IMR-90 (cell line): Measurements from ENCODE around the gene PIAS3. TPM values are rescaled to one million over a fixed set of nuclear protein-coding genes. Genes with fewer than 3 reads are reported as not detected.

Experiments
- ATAC-seq: fragments of 200-7000 bp; cut with Tn5 transposase; 2 replicates; pipeline ENCODE4 v1.9.1; 2020; ENCODE audit warnings: low read depth, mild to moderate bottlenecking, moderate library complexity
- BruUV-seq: library from RNA; stranded (reverse); fragments of 400-500 nt; replicated peaks from 2 replicates; lab custom pipeline; 2021; lab: Mats Ljungman, UMichigan
- CTCF ChIA-PET: fragments of 300-600 bp; formaldehyde crosslinking; extraction: SDS; loops from one replicate; lab custom pipeline; 2021; ENCODE audit warnings: antibody characterized with exemption; lab: Yijun Ruan, JAX
- POLR2A ChIA-PET: fragments of 300-600 bp; sonication (Branson Sonifier 250); formaldehyde crosslinking; loops from one replicate; lab custom pipeline; 2022; ENCODE audit warnings: antibody characterized with exemption; ENCODE audit not compliant: unreplicated experiment; lab: Charles Lee
- DNase-seq: peaks from one replicate; pipeline ENCODE4 v3.0.0; 2013
- H2AFZ ChIP-seq: replicated peaks from 2 replicates; pipeline ENCODE3; 2013; ENCODE audit warnings: low read length, mild to moderate bottlenecking; ENCODE audit not compliant: poor library complexity
- H2AK5ac ChIP-seq: 2 replicates; pipeline ENCODE4 v1.6.1; 2013; ENCODE audit warnings: low read depth, low read length, inconsistent platforms
- H2AK9ac ChIP-seq: replicated peaks from 2 replicates; pipeline ENCODE3; 2013; ENCODE audit warnings: mild to moderate bottlenecking, low read depth, low read length, moderate library complexity; ENCODE audit not compliant: poor library complexity
- H2BK120ac ChIP-seq: 2 replicates; pipeline ENCODE4 v1.6.1; 2013; ENCODE audit warnings: low read depth, low read length, inconsistent platforms
- H2BK15ac ChIP-seq: 3 replicates; pipeline ENCODE4 v1.6.1; 2013; ENCODE audit warnings: low read depth, low read length, inconsistent platforms
- H2BK20ac ChIP-seq: 2 replicates; pipeline ENCODE4 v1.6.1; 2013; ENCODE audit warnings: low read depth, mild to moderate bottlenecking, inconsistent platforms, low read length, moderate library complexity
- H2BK5ac ChIP-seq: 2 replicates; pipeline ENCODE4 v1.6.1; 2013; ENCODE audit warnings: mild to moderate bottlenecking, low read depth, low read length, inconsistent platforms; ENCODE audit not compliant: poor library complexity, severe bottlenecking
- H3K14ac ChIP-seq: replicated peaks from 2 replicates; pipeline ENCODE4 v1.6.1; 2013; ENCODE audit warnings: low read depth, low read length, inconsistent platforms
- H3K18ac ChIP-seq: 2 replicates; pipeline ENCODE4 v1.6.1; 2013; ENCODE audit warnings: low read depth, low read length, control low read depth
- H3K23ac ChIP-seq: 2 replicates; pipeline ENCODE4 v1.6.1; 2013; ENCODE audit warnings: low read depth, low read length, inconsistent platforms
- H3K27ac ChIP-seq: 2 replicates; pipeline ENCODE4 v1.5.1; 2013; ENCODE audit warnings: mild to moderate bottlenecking, control low read depth, low read length; ENCODE audit not compliant: insufficient read depth
- H3K27me3 ChIP-seq: 2 replicates; pipeline ENCODE4 v1.6.1; 2013; ENCODE audit warnings: low read length; ENCODE audit not compliant: control insufficient read depth, insufficient read depth
- H3K36me3 ChIP-seq: 2 replicates; pipeline ENCODE4 v1.6.1; 2013; ENCODE audit warnings: low read length, mixed read lengths; ENCODE audit not compliant: control insufficient read depth, insufficient read depth
- H3K4ac ChIP-seq: 2 replicates; pipeline ENCODE4 v1.6.1; 2013; ENCODE audit warnings: low read depth, low read length, inconsistent platforms
- H3K4me1 ChIP-seq: 2 replicates; pipeline ENCODE4 v1.6.1; 2013; ENCODE audit warnings: low read length, mixed read lengths; ENCODE audit not compliant: control insufficient read depth, insufficient read depth
- H3K4me2 ChIP-seq: 2 replicates; pipeline ENCODE4 v1.6.1; 2013; ENCODE audit warnings: low read depth, mild to moderate bottlenecking, control low read depth, low read length, moderate library complexity
- H3K4me3 ChIP-seq: 2 replicates; pipeline ENCODE4 v1.5.1; 2013; ENCODE audit warnings: low read depth, mild to moderate bottlenecking, control low read depth, low read length, moderate library complexity; ENCODE audit not compliant: insufficient read depth
- H3K56ac ChIP-seq: 2 replicates; pipeline ENCODE4 v1.6.1; 2013; ENCODE audit warnings: low read length, inconsistent platforms; ENCODE audit not compliant: insufficient read depth; ENCODE audit errors: extremely low read depth
- H3K79me1 ChIP-seq, 2 experiments: 2 replicates each; pipeline ENCODE4 v1.6.1; 2013; ENCODE audit warnings: low read length in 2 of 2, inconsistent platforms in 1 of 2, low read depth in 1 of 2
- H3K9ac ChIP-seq: 2 replicates; pipeline ENCODE4 v1.6.1; 2013; ENCODE audit warnings: low read depth, low read length, control low read depth
- H3K9me1 ChIP-seq: 2 replicates; pipeline ENCODE4 v1.6.1; 2013; ENCODE audit warnings: low read length, inconsistent platforms; ENCODE audit not compliant: insufficient read depth
- H3K9me3 ChIP-seq: 2 replicates; pipeline ENCODE4 v1.6.1; 2013; ENCODE audit warnings: low read length; ENCODE audit not compliant: control insufficient read depth, insufficient read depth
- H4K20me1 ChIP-seq: 2 replicates; pipeline ENCODE4 v1.6.1; 2013; ENCODE audit warnings: low read length, inconsistent platforms; ENCODE audit not compliant: insufficient read depth
- H4K5ac ChIP-seq: 2 replicates; pipeline ENCODE4 v1.6.1; 2013; ENCODE audit warnings: mild to moderate bottlenecking, low read depth, low read length, control low read depth
- H4K8ac ChIP-seq, 2 experiments: 2 replicates each; pipeline ENCODE4 v1.6.1; 2013; ENCODE audit warnings: low read depth in 2 of 2, low read length in 2 of 2, control low read depth in 1 of 2, inconsistent platforms in 1 of 2
- H4K91ac ChIP-seq: 2 replicates; pipeline ENCODE4 v1.6.1; 2013; ENCODE audit warnings: low read depth, low read length, inconsistent platforms; ENCODE audit not compliant: insufficient read depth
- CEBPB ChIP-seq: IDR thresholded peaks from 2 replicates; pipeline ENCODE4 v1.6.1; 2012; ENCODE audit warnings: low read depth, low read length, improper control_type of control experiment
- CHD1 ChIP-seq: IDR thresholded peaks from 2 replicates; pipeline ENCODE4 v1.6.1; 2012; ENCODE audit warnings: low read depth, low read length, improper control_type of control experiment
- FOS ChIP-seq: fragments of 150-350 bp; IDR thresholded peaks from 2 replicates; pipeline ENCODE4 v1.6.1; 2016; ENCODE audit warnings: low read depth, low read length
- MXI1 ChIP-seq: IDR thresholded peaks from 2 replicates; pipeline ENCODE4 v1.6.1; 2012; ENCODE audit warnings: low read depth, mild to moderate bottlenecking, low read length, moderate library complexity, borderline replicate concordance
- NFE2L2 ChIP-seq: fragments of 150-350 bp; IDR thresholded peaks from 2 replicates; pipeline ENCODE4 v1.6.1; 2016; ENCODE audit warnings: low read depth, mild to moderate bottlenecking, low read length
- POLR2A ChIP-seq: IDR thresholded peaks from 2 replicates; pipeline ENCODE4 v1.6.1; 2012; ENCODE audit warnings: mild to moderate bottlenecking, low read depth, low read length
- RCOR1 ChIP-seq: IDR thresholded peaks from 2 replicates; pipeline ENCODE4 v1.6.1; 2012; ENCODE audit warnings: mild to moderate bottlenecking, low read length, improper control_type of control experiment; ENCODE audit not compliant: insufficient replicate concordance
- RFX5 ChIP-seq: IDR thresholded peaks from 2 replicates; pipeline ENCODE4 v1.8.0; 2012; ENCODE audit warnings: low read depth, mild to moderate bottlenecking, low read length, moderate library complexity
- SMC3 ChIP-seq: fragments of 150-350 bp; IDR thresholded peaks from 2 replicates; pipeline ENCODE4 v1.6.1; 2016; ENCODE audit warnings: low read depth, mild to moderate bottlenecking, antibody characterized with exemption, low read length, moderate library complexity
- WGBS, 2 experiments: methylation state at CpG; one replicate each; pipeline versions ENCODE4 v1.1.5 to v1.1.7; 2013; ENCODE audit warnings: missing lambda C conversion rate in 2 of 2; ENCODE audit not compliant: insufficient read length in 1 of 2; ENCODE audit errors: extremely low coverage in 2 of 2; 5-methylcytosine and 5-hydroxymethylcytosine counted together
- dilution Hi-C: fragments of 300-500 bp; cut with HindIII; formaldehyde crosslinking; loops from one replicate; pipeline ENCODE4 v1.14.3; 2018; ENCODE audit warnings: low sequenced_read_pairs; ENCODE audit not compliant: unreplicated experiment
- in situ Hi-C: fragments of 300-500 bp; cut with MboI; formaldehyde crosslinking; loops from 3 replicates; pipeline ENCODE4 v1.14.3; 2019; ENCODE audit warnings: low sequenced_read_pairs, inconsistent platforms, mixed read lengths
- intact Hi-C: fragments of 100-400 bp; cut with micrococcal nuclease; formaldehyde crosslinking; loops from 2 replicates; pipeline ENCODE4 v1.10.0; 2022
- polyA plus RNA-seq, 3 experiments: library from polyadenylated mRNA; depleted of rRNA; stranded (reverse); fragments of >200 nt; gene quantifications; 2 replicates each; pipeline ENCODE4 v1.2.3, GENCODE V29; 2012; ENCODE audit warnings: low replicate concordance in 1 of 3
- total RNA-seq: library from RNA; depleted of rRNA; stranded (reverse); fragments of >200 nt; gene quantifications from 2 replicates; pipeline ENCODE4 v1.2.3, GENCODE V29; 2012
- TF ChIP-seq, protein P1 (sequence below): fragments of 150-350 bp; IDR thresholded peaks from 2 replicates; pipeline ENCODE4 v1.6.1; 2016; ENCODE audit warnings: low read depth, mild to moderate bottlenecking, low read length, moderate library complexity, borderline replicate concordance

Gene PIAS3
- total and polyA plus RNA-seq, 2 of the 4 experiments (the other 2 are of a cell fraction), result 11.1 to 53.7 TPM

DNA sequence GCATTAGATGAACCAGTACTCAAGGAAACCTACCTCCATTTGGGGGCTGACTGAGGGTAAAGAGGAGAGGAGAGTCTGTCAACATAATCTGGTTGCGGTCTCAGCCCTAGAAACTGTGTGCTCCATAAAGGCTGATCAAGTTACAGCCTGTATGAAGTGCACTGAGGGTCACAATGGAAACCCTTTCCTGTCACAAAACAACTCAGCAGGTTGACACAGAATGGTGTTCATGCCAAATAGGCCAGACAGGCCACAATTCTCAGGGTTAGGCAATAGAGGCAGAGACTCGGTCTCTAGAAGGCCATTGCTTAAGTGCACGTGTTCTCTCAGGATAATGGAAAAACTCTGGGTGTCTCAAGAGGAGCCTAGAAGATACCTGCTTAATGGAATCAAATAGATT, 30.8 kb upstream of the PIAS3 start:
- DNase-seq (no peak), ATAC-seq (no peak)
- Histone ChIP-seq H3K9me1 (peaks cover 18% of the 10 kb centered on the region), H2BK120ac (no peak overlapping the region), H3K14ac (no peak overlapping the region), H2AK5ac (no peak overlapping the region), H4K20me1 (no peaks in the 10 kb centered on the region), H4K91ac (no peak overlapping the region), H4K8ac (no peak overlapping the region), H3K27me3 (no peaks in the 10 kb centered on the region; the same call in 1 of the 2 replicates), H2BK5ac (no peak overlapping the region), H3K27ac (no peak overlapping the region), H3K4ac (no peak overlapping the region), H3K56ac (no peak overlapping the region), H2BK15ac (no peak overlapping the region), H3K4me3 (no peak overlapping the region), H3K4me2 (no peak overlapping the region), H3K23ac (no peak overlapping the region), H3K9me3 (no peaks in the 10 kb centered on the region), H3K9ac (no peak overlapping the region), H3K36me3 (no peaks in the 10 kb centered on the region), H3K79me1 (peaks cover 0 to 4% of the 10 kb centered on the region in 2 experiments; a peak in 1 of 4 replicates), H2AK9ac (no peak overlapping the region), H3K18ac (no peak overlapping the region), H2BK20ac (no peak overlapping the region), H2AFZ (no peak overlapping the region), H4K5ac (no peak overlapping the region), H3K4me1 (peaks cover 15% of the 10 kb centered on the region)
- in situ Hi-C loops (no loop called here), dilution Hi-C loops (no loop called here), intact Hi-C loops (loop anchor here (10.0 kb wide), 1 partner anchor 65 kb away; the partner anchor contains the start of gene LIX1L)
- WGBS, 2 experiments, result no CpG with 5 or more reads among the region's 3 CpGs
- TF ChIP-seq SMC3 (no peak), RFX5 (no peak), MXI1 (no peak), CEBPB (no peak), POLR2A (no peak), FOS (no peak), CHD1 (no peak), NFE2L2 (no peak), RCOR1 (no peak)
- TF ChIP-seq, protein P1, sequence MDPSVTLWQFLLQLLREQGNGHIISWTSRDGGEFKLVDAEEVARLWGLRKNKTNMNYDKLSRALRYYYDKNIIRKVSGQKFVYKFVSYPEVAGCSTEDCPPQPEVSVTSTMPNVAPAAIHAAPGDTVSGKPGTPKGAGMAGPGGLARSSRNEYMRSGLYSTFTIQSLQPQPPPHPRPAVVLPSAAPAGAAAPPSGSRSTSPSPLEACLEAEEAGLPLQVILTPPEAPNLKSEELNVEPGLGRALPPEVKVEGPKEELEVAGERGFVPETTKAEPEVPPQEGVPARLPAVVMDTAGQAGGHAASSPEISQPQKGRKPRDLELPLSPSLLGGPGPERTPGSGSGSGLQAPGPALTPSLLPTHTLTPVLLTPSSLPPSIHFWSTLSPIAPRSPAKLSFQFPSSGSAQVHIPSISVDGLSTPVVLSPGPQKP, result no peak
- BruUV-seq, result no TSS peak
- CTCF ChIA-PET, result no interaction called here
- POLR2A ChIA-PET, result no interaction called here
